Liver (tissue), 9 donors: Measurements from ENCODE around the gene USP30. TPM values are rescaled to one million over a fixed set of nuclear protein-coding genes. Genes with fewer than 3 reads are reported as not detected.

Source experiments
- DNase-seq: peaks from one replicate; pipeline ENCODE4 v3.0.0-alpha.2; 2017; ENCODE audit warnings: low spot score
- H3K27ac ChIP-seq, 2 donors: one replicate each; pipeline ENCODE4 v1.7.0; 2013; ENCODE audit warnings: inconsistent platforms in 2 of 2, low read length in 2 of 2, control low read depth in 1 of 2, low read depth in 1 of 2, mild to moderate bottlenecking in 1 of 2
- H3K27me3 ChIP-seq, 4 donors: one replicate each; pipeline versions ENCODE4 v1.6.1 to v1.7.0; 2013; ENCODE audit warnings: low read length in 3 of 4, inconsistent platforms in 1 of 4, mild to moderate bottlenecking in 1 of 4, moderate library complexity in 1 of 4; ENCODE audit not compliant: control insufficient read depth in 4 of 4, insufficient read depth in 4 of 4
- H3K36me3 ChIP-seq, 4 donors: one replicate each; pipeline versions ENCODE4 v1.6.1 to v1.7.0; 2013; ENCODE audit warnings: low read length in 3 of 4, mild to moderate bottlenecking in 3 of 4, low read depth in 1 of 4, moderate library complexity in 1 of 4; ENCODE audit not compliant: control insufficient read depth in 4 of 4, insufficient read depth in 3 of 4
- H3K4me1 ChIP-seq, 4 donors: one replicate each; pipeline versions ENCODE4 v1.6.1 to v1.7.0; 2013; ENCODE audit warnings: low read length in 3 of 4, mild to moderate bottlenecking in 3 of 4, moderate library complexity in 1 of 4; ENCODE audit not compliant: control insufficient read depth in 4 of 4, insufficient read depth in 4 of 4
- H3K4me3 ChIP-seq, 3 donors: one replicate each; pipeline versions ENCODE4 v1.6.1 to v1.7.0; 2013; ENCODE audit warnings: low read length in 3 of 3, control low read depth in 1 of 3, low read depth in 1 of 3, mild to moderate bottlenecking in 1 of 3
- H3K9ac ChIP-seq, 2 donors: one replicate each; pipeline ENCODE4 v1.7.0; 2013; ENCODE audit warnings: low read length in 2 of 2, mild to moderate bottlenecking in 2 of 2, moderate library complexity in 2 of 2, control low read depth in 1 of 2, low read depth in 1 of 2
- H3K9me3 ChIP-seq, 4 donors: one replicate each; pipeline versions ENCODE4 v1.6.1 to v1.7.0; 2013; ENCODE audit warnings: low read length in 3 of 4; ENCODE audit not compliant: control insufficient read depth in 4 of 4
- EGR1 ChIP-seq, 2 donors: IDR thresholded peaks; 2 replicates each; pipeline ENCODE4 v1.6.1; 2016 to 2018; ENCODE audit warnings: antibody characterized with exemption in 2 of 2, low read depth in 2 of 2
- FOXA1 ChIP-seq: IDR thresholded peaks from 2 replicates; pipeline ENCODE4 v1.6.1; 2016; ENCODE audit warnings: antibody characterized with exemption
- FOXA2 ChIP-seq: IDR thresholded peaks from 2 replicates; pipeline ENCODE4 v1.6.1; 2016; ENCODE audit warnings: antibody characterized with exemption
- GABPA ChIP-seq, 2 donors: IDR thresholded peaks in 1 of 2; conservative IDR thresholded peaks in 1 of 2; 2 replicates each; pipeline ENCODE4 v1.6.1; 2016; ENCODE audit warnings: antibody characterized with exemption in 2 of 2, mild to moderate bottlenecking in 1 of 2, moderate library complexity in 1 of 2
- HNF4A ChIP-seq, 2 donors: conservative IDR thresholded peaks; 2 replicates each; pipeline ENCODE4 v1.6.1; 2016; ENCODE audit warnings: antibody characterized with exemption in 2 of 2, mild to moderate bottlenecking in 2 of 2
- JUND ChIP-seq, 2 donors: IDR thresholded peaks; 2 replicates each; pipeline ENCODE4 v1.6.1; 2016; ENCODE audit warnings: antibody characterized with exemption in 2 of 2
- NR2F2 ChIP-seq: IDR thresholded peaks from 2 replicates; pipeline ENCODE4 v1.6.1; 2016; ENCODE audit warnings: antibody characterized with exemption
- RAD21 ChIP-seq, 2 donors: IDR thresholded peaks; 2 replicates each; pipeline ENCODE4 v1.6.1; 2016; ENCODE audit warnings: antibody characterized with exemption in 2 of 2, mild to moderate bottlenecking in 2 of 2
- RXRA ChIP-seq, 2 donors: IDR thresholded peaks; 2 replicates each; pipeline ENCODE4 v1.6.1; 2017 to 2018; ENCODE audit warnings: antibody characterized with exemption in 2 of 2, mild to moderate bottlenecking in 1 of 2
- TAF1 ChIP-seq: conservative IDR thresholded peaks from 2 replicates; pipeline ENCODE4 v1.6.1; 2016; ENCODE audit warnings: antibody characterized with exemption, mild to moderate bottlenecking
- YY1 ChIP-seq: IDR thresholded peaks from 2 replicates; pipeline ENCODE4 v1.6.1; 2016; ENCODE audit warnings: antibody characterized with exemption, mild to moderate bottlenecking
- WGBS: extraction: QIAGEN DNeasy Blood & Tissue Kit; methylation state at CpG from one replicate; pipeline ENCODE4 v1.1.7; 2013; 5-methylcytosine and 5-hydroxymethylcytosine counted together
- polyA plus RNA-seq, 2 donors: library from polyadenylated mRNA; stranded (reverse) in 1 of 2; unstranded in 1 of 2; fragments of 200-250 nt in 1 of 2; fragments of >200 nt in 1 of 2; fragmentation: Nextera tagmentation in 1 of 2; extraction: Ambion mirVana in 1 of 2; gene quantifications; one replicate each; pipeline versions ENCODE4 v1.2.1 to v1.2.3, GENCODE V29; 2013 to 2015
- total RNA-seq, 2 donors: library from RNA; depleted of rRNA; stranded (reverse); fragments of >200 nt; gene quantifications; one replicate each; pipeline ENCODE4 v1.2.3, GENCODE V29; 2014
- TF ChIP-seq, protein P1 (sequence below): IDR thresholded peaks from 2 replicates; pipeline ENCODE4 v1.6.1; 2016; ENCODE audit warnings: antibody characterized with exemption, mild to moderate bottlenecking
- TF ChIP-seq, protein P2 (sequence below): fragments of 150-350 bp; IDR thresholded peaks from 2 replicates; pipeline ENCODE4 v1.5.1; 2017; ENCODE audit warnings: improper control_type of control experiment, low read depth, low read length; ENCODE audit not compliant: missing input control
- TF ChIP-seq, protein P3 (sequence below): IDR thresholded peaks from 2 replicates; pipeline ENCODE4 v1.6.1; 2016; ENCODE audit warnings: antibody characterized with exemption
- TF ChIP-seq, protein P4 (sequence below): IDR thresholded peaks from 2 replicates; pipeline ENCODE4 v1.6.1; 2016; ENCODE audit warnings: antibody characterized with exemption
- donor health status: healthy.
- donor health status: healthy.
- donor health status: healthy.
- donor health status: healthy.
- donor health status: healthy.

The USP30 gene
- total and polyA plus RNA-seq, 4 donors: 6.4 to 12.1 (median 9.4) TPM

DNA sequence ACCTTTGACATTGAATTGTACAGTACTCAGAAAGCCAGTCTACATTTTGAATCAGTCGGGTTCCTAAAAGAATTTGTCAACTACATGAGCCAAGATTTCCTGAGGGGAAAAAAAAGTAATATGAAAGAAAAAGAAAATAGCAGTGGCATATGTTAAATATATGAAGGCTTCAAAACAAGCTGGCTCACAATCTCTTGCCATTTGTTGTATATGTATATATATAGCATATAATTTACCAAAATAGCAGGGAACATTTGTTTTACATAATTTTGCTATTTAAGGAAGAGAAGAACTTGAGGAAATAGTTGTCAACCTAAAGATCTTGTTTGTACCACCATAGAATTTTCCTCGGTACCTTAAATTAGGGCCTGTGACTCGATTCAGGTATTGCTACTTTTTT lies 48.4 kb upstream of the USP30 start:
- TF ChIP-seq YY1 (no peak), FOXA2 (no peak), NR2F2 (no peak), GABPA (IDR thresholded peaks at IDR 0.05 in 1 of 2, conservative IDR thresholded peaks at IDR 0.05 in 1 of 2) (no peak), TAF1 (no peak), EGR1 (IDR thresholded peaks at IDR 0.05; ENCODE audit: low read depth in 2 of 2) (no peak), FOXA1 (no peak), RAD21 (IDR thresholded peaks at IDR 0.05) (no peak), JUND (IDR thresholded peaks at IDR 0.05) (no peak)
- TF ChIP-seq, protein P1, sequence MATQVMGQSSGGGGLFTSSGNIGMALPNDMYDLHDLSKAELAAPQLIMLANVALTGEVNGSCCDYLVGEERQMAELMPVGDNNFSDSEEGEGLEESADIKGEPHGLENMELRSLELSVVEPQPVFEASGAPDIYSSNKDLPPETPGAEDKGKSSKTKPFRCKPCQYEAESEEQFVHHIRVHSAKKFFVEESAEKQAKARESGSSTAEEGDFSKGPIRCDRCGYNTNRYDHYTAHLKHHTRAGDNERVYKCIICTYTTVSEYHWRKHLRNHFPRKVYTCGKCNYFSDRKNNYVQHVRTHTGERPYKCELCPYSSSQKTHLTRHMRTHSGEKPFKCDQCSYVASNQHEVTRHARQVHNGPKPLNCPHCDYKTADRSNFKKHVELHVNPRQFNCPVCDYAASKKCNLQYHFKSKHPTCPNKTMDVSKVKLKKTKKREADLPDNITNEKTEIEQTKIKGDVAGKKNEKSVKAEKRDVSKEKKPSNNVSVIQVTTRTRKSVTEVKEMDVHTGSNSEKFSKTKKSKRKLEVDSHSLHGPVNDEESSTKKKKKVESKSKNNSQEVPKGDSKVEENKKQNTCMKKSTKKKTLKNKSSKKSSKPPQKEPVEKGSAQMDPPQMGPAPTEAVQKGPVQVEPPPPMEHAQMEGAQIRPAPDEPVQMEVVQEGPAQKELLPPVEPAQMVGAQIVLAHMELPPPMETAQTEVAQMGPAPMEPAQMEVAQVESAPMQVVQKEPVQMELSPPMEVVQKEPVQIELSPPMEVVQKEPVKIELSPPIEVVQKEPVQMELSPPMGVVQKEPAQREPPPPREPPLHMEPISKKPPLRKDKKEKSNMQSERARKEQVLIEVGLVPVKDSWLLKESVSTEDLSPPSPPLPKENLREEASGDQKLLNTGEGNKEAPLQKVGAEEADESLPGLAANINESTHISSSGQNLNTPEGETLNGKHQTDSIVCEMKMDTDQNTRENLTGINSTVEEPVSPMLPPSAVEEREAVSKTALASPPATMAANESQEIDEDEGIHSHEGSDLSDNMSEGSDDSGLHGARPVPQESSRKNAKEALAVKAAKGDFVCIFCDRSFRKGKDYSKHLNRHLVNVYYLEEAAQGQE: no peak
- TF ChIP-seq, protein P2, sequence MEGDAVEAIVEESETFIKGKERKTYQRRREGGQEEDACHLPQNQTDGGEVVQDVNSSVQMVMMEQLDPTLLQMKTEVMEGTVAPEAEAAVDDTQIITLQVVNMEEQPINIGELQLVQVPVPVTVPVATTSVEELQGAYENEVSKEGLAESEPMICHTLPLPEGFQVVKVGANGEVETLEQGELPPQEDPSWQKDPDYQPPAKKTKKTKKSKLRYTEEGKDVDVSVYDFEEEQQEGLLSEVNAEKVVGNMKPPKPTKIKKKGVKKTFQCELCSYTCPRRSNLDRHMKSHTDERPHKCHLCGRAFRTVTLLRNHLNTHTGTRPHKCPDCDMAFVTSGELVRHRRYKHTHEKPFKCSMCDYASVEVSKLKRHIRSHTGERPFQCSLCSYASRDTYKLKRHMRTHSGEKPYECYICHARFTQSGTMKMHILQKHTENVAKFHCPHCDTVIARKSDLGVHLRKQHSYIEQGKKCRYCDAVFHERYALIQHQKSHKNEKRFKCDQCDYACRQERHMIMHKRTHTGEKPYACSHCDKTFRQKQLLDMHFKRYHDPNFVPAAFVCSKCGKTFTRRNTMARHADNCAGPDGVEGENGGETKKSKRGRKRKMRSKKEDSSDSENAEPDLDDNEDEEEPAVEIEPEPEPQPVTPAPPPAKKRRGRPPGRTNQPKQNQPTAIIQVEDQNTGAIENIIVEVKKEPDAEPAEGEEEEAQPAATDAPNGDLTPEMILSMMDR: no peak
- 79% methylated on average over 3 of the region's 3 CpGs for WGBS
- H3K9me3 ChIP-seq: no peaks in the 10 kb centered on the region
- H3K36me3 ChIP-seq: no peaks in the 10 kb centered on the region
- DNase-seq: no peak
- no peak overlapping the region for H3K4me3 ChIP-seq
- H3K27me3 ChIP-seq: no peaks in the 10 kb centered on the region
- H3K4me1 ChIP-seq: no peaks in the 10 kb centered on the region
- H3K9ac ChIP-seq: no peak overlapping the region
- H3K27ac ChIP-seq: no peak overlapping the region

DNA sequence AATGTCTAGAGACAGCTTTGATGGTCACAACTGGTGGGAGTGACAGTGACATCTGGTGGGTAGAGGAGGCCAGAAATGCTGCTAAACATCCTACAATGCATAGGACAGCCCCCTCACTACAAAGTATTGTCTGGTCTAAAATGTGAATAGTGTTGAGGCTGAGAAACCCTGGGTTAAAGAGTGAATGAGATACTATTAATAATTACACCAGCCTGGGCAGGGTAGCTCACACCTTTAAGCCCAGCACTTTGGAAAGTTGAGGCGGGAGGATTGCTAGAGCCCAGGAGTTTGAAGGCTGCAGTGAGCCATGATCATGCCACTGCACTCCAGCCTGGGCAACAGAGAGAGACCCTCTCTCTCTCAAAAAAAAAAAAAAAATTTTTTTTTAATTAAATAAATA lies 42.6 kb upstream of the USP30 start:
- Histone ChIP-seq H3K27ac (no peak overlapping the region), H3K27me3 (no peaks in the 10 kb centered on the region), H3K4me1 (no peaks in the 10 kb centered on the region), H3K9me3 (no peaks in the 10 kb centered on the region), H3K9ac (no peak overlapping the region), H3K36me3 (no peaks in the 10 kb centered on the region), H3K4me3 (no peak overlapping the region)
- DNase-seq: no peak
- TF ChIP-seq RAD21 (IDR thresholded peaks at IDR 0.05) (no peak), TAF1 (no peak), YY1 (no peak), FOXA1 (no peak), JUND (IDR thresholded peaks at IDR 0.05) (no peak), HNF4A (conservative IDR thresholded peaks at IDR 0.05) (no peak), FOXA2 (no peak), GABPA (IDR thresholded peaks at IDR 0.05 in 1 of 2, conservative IDR thresholded peaks at IDR 0.05 in 1 of 2) (no peak), EGR1 (IDR thresholded peaks at IDR 0.05; ENCODE audit: low read depth in 2 of 2) (no peak), RXRA (IDR thresholded peaks at IDR 0.05) (no peak), NR2F2 (no peak)
- TF ChIP-seq, protein P3, sequence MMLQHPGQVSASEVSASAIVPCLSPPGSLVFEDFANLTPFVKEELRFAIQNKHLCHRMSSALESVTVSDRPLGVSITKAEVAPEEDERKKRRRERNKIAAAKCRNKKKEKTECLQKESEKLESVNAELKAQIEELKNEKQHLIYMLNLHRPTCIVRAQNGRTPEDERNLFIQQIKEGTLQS: no peak
- TF ChIP-seq, protein P4, sequence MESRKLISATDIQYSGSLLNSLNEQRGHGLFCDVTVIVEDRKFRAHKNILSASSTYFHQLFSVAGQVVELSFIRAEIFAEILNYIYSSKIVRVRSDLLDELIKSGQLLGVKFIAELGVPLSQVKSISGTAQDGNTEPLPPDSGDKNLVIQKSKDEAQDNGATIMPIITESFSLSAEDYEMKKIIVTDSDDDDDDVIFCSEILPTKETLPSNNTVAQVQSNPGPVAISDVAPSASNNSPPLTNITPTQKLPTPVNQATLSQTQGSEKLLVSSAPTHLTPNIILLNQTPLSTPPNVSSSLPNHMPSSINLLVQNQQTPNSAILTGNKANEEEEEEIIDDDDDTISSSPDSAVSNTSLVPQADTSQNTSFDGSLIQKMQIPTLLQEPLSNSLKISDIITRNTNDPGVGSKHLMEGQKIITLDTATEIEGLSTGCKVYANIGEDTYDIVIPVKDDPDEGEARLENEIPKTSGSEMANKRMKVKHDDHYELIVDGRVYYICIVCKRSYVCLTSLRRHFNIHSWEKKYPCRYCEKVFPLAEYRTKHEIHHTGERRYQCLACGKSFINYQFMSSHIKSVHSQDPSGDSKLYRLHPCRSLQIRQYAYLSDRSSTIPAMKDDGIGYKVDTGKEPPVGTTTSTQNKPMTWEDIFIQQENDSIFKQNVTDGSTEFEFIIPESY: no peak
- 90% methylated on average over 1 of the region's 1 CpG for WGBS
